NCI-H2081 (cell line): ENCODE data around the gene KCNJ16.

ENCODE experiments used
- DNase-seq, 2 experiments: peaks; one replicate each; lab custom pipeline; 2025; lab: John Stamatoyannopoulos, UW

The KCNJ16 gene

GRCh38 chr17:70130289-70130688, 55.3 kb downstream of the KCNJ16 start:
- DNase-seq, result no peak

- no peak for DNase-seq
Measured at GRCh38 chr17:70132505-70132904, 57.5 kb downstream of the KCNJ16 start.

- no peak for DNase-seq
Measured at GRCh38 chr17:70134042-70134441, 59.0 kb downstream of the KCNJ16 start.

GRCh38 chr17:70134777-70135176, 59.8 kb downstream of the KCNJ16 start:
- DNase-seq, result no peak

- DNase-seq, result no peak
Measured at GRCh38 chr17:70136131-70136530, 61.1 kb downstream of the KCNJ16 start.

- DNase-seq, result no peak
Measured at GRCh38 chr17:70137451-70138230, 62.6 kb downstream of the KCNJ16 start.

GRCh38 chr17:70138291-70138865, 63.4 kb downstream of the KCNJ16 start:
- DNase-seq, result no peak

GRCh38 chr17:70139449-70139993, 64.5 kb downstream of the KCNJ16 start:
- no peak for DNase-seq

- DNase-seq, result peak; percentile 24 to 58
Measured at GRCh38 chr17:70144260-70144846, 69.3 kb downstream of the KCNJ16 start.

- no peak for DNase-seq
Measured at GRCh38 chr17:70153210-70153609, 78.2 kb downstream of the KCNJ16 start.

- no peak for DNase-seq
Measured at GRCh38 chr17:70157151-70157550, 82.1 kb downstream of the KCNJ16 start.

GRCh38 chr17:70158180-70158579, 83.2 kb downstream of the KCNJ16 start:
- DNase-seq, result no peak

- no peak for DNase-seq
Measured at GRCh38 chr17:70158591-70158990, 83.6 kb downstream of the KCNJ16 start.

- no peak for DNase-seq
Measured at GRCh38 chr17:70159980-70160379, 85.0 kb downstream of the KCNJ16 start.

- no peak for DNase-seq
Measured at GRCh38 chr17:70161519-70161918, 86.5 kb downstream of the KCNJ16 start.

- DNase-seq, result no peak
Measured at GRCh38 chr17:70165383-70165782, 90.4 kb downstream of the KCNJ16 start.

- no peak for DNase-seq
Measured at GRCh38 chr17:70166615-70167014, 91.6 kb downstream of the KCNJ16 start.

GRCh38 chr17:70168044-70168976, 93.3 kb downstream of the KCNJ16 start:
- DNase-seq, result peak; percentile 68 to 77

- DNase-seq, result peak; percentile 91 to 92
Measured at GRCh38 chr17:70168977-70169708, 94.1 kb downstream of the KCNJ16 start, which contains the start of gene KCNJ2. Gene KCNJ2 (plus strand): TSS chr17:70169532. CDS start chr17:70175040, 5,508 bp downstream.

GRCh38 chr17:70169709-70170597, 94.9 kb downstream of the KCNJ16 start:
- DNase-seq, result no peak
